SIG-M5 (cell line): ENCODE results near the gene RHBDL1.

Source experiments
- DNase-seq: peaks from one replicate; lab custom pipeline; 2025; lab: John Stamatoyannopoulos, UW

Gene RHBDL1

GRCh38 chr16:657487-657886 lies 18.0 kb upstream of the RHBDL1 start:
- no peak for DNase-seq

- DNase-seq, result no peak
These were observed 16.5 kb upstream of the RHBDL1 start for GRCh38 chr16:658679-659571.

GRCh38 chr16:659618-660017 lies 15.9 kb upstream of the RHBDL1 start:
- no peak for DNase-seq

GRCh38 chr16:660132-660458 lies 15.4 kb upstream of the RHBDL1 start:
- no peak for DNase-seq

GRCh38 chr16:660459-661183 lies 14.8 kb upstream of the RHBDL1 start:
- peak; percentile 15 for DNase-seq

GRCh38 chr16:661184-661821 lies 14.2 kb upstream of the RHBDL1 start:
- DNase-seq, result no peak

- no peak for DNase-seq
These were observed 13.4 kb upstream of the RHBDL1 start for GRCh38 chr16:662095-662494.

- no peak for DNase-seq
These were observed 12.9 kb upstream of the RHBDL1 start for GRCh38 chr16:662597-662996.

- no peak for DNase-seq
These were observed 8.9 kb upstream of the RHBDL1 start for GRCh38 chr16:666572-666971.

- DNase-seq, result no peak
These were observed 8.2 kb upstream of the RHBDL1 start for GRCh38 chr16:667113-667779.

GRCh38 chr16:667780-668518 lies 7.5 kb upstream of the RHBDL1 start, which contains the start of gene RHOT2:
RHOT2 (plus strand) TSS chr16:668132; CDS start chr16:668200, 68 bp downstream.
- DNase-seq, result peak; percentile 20

GRCh38 chr16:668519-669171 lies 6.8 kb upstream of the RHBDL1 start:
- DNase-seq, result no peak

GRCh38 chr16:669666-670065 lies 5.8 kb upstream of the RHBDL1 start:
- DNase-seq, result no peak

- no peak for DNase-seq
These were observed 4.8 kb upstream of the RHBDL1 start for GRCh38 chr16:670485-671352.

GRCh38 chr16:671353-672131 lies 3.9 kb upstream of the RHBDL1 start:
- no peak for DNase-seq

GRCh38 chr16:672371-672770 lies 3.1 kb upstream of the RHBDL1 start:
- no peak for DNase-seq

GRCh38 chr16:672851-673250 lies 2.6 kb upstream of the RHBDL1 start:
- no peak for DNase-seq

GRCh38 chr16:673399-673991 lies 2.0 kb upstream of the RHBDL1 start:
- DNase-seq, result no peak
